MG63 (cell line): ENCODE measurements around the gene SINHCAF. TPM values are rescaled to one million over a fixed set of nuclear protein-coding genes. Genes with fewer than 3 reads are reported as not detected.
A peak's percentile ranks its signal among the peaks of the same experiment; 100 is the strongest.
"Not testable (repeated sequence)": the region's sequence is repeated elsewhere in the genome, so short reads cannot be mapped to it uniquely, and the experiment has no call there.

Experiments used
- DNase-seq: peaks from one replicate; pipeline ENCODE4 v3.0.0-alpha.2; 2020
- H3K27me3 ChIP-seq: fragments of 250-450 bp; sonication (Bioruptor Pico); 2 replicates; pipeline ENCODE4 v1.5.1; 2020; ENCODE audit warnings: mild to moderate bottlenecking, moderate library complexity
- H3K36me3 ChIP-seq: fragments of 250-450 bp; sonication (Bioruptor Pico); 2 replicates; pipeline ENCODE4 v1.5.1; 2020; ENCODE audit warnings: mild to moderate bottlenecking, moderate library complexity
- H3K4me3 ChIP-seq: fragments of 250-450 bp; sonication (Bioruptor Pico); 2 replicates; pipeline ENCODE4 v1.5.1; 2020; ENCODE audit warnings: mild to moderate bottlenecking, moderate library complexity
- H3K9me3 ChIP-seq: fragments of 250-450 bp; sonication (Bioruptor Pico); 2 replicates; pipeline ENCODE4 v1.5.1; 2020; ENCODE audit warnings: mild to moderate bottlenecking, moderate library complexity
- total RNA-seq: library from RNA; depleted of rRNA; stranded (reverse); fragments of >200 nt; shearing (Covaris generic); gene quantifications from 2 replicates; pipeline ENCODE4 v1.2.3, GENCODE V29; 2014; ENCODE audit warnings: low replicate concordance; rRNA removed

SINHCAF gene
- total RNA-seq, result 67.6 and 136 TPM in 2 replicates

- Histone ChIP-seq H3K9me3 (peaks cover 2% of the 10 kb centered on the region), H3K36me3 (peaks cover 9% of the 10 kb centered on the region; the same call in 1 of the 2 replicates), H3K4me3 (peak within 1 kb of the TSS; percentile 90), H3K27me3 (peaks cover 20% of the 10 kb centered on the region)
- peak; percentile 100 for DNase-seq
Observed at GRCh38 chr12:31325877-31326631, at the start of gene SINHCAF. SINHCAF (minus strand) TSS chr12:31326150; CDS start chr12:31298204, 27,946 bp downstream.

GRCh38 chr12:31375422-31375821, 49.5 kb upstream of the SINHCAF start:
- not testable (repeated sequence) for DNase-seq, H3K9me3 ChIP-seq, H3K27me3 ChIP-seq, H3K4me3 ChIP-seq, H3K36me3 ChIP-seq

GRCh38 chr12:31371256-31371620, 45.3 kb upstream of the SINHCAF start:
- no peak overlapping the region for H3K4me3 ChIP-seq
- no peaks in the 10 kb centered on the region for H3K27me3 ChIP-seq
- H3K36me3 ChIP-seq, result no peaks in the 10 kb centered on the region
- no peaks in the 10 kb centered on the region for H3K9me3 ChIP-seq
- no peak for DNase-seq

- H3K36me3 ChIP-seq, result no peaks in the 10 kb centered on the region
- no peak for DNase-seq
- H3K4me3 ChIP-seq, result no peak overlapping the region
- no peaks in the 10 kb centered on the region for H3K9me3 ChIP-seq
- H3K27me3 ChIP-seq, result no peaks in the 10 kb centered on the region
Observed at GRCh38 chr12:31370531-31371255, 44.7 kb upstream of the SINHCAF start.

- no peak overlapping the region for H3K4me3 ChIP-seq
- DNase-seq, result no peak
Observed at GRCh38 chr12:31369712-31370521, 44.0 kb upstream of the SINHCAF start.

GRCh38 chr12:31368666-31369361, 42.9 kb upstream of the SINHCAF start:
- no peaks in the 10 kb centered on the region for H3K9me3 ChIP-seq
- no peaks in the 10 kb centered on the region for H3K36me3 ChIP-seq
- H3K27me3 ChIP-seq, result no peaks in the 10 kb centered on the region
- no peak for DNase-seq
- no peak overlapping the region for H3K4me3 ChIP-seq

More at GRCh38 chr12:31369712-31370521, 44.0 kb upstream of the SINHCAF start:
- Histone ChIP-seq H3K9me3 (no peaks in the 10 kb centered on the region), H3K36me3 (no peaks in the 10 kb centered on the region), H3K27me3 (no peaks in the 10 kb centered on the region)

GRCh38 chr12:31366104-31366621, 40.2 kb upstream of the SINHCAF start:
- no peaks in the 10 kb centered on the region for H3K36me3 ChIP-seq
- no peak for DNase-seq
- H3K27me3 ChIP-seq, result no peaks in the 10 kb centered on the region
- H3K4me3 ChIP-seq, result no peak overlapping the region
- no peaks in the 10 kb centered on the region for H3K9me3 ChIP-seq

GRCh38 chr12:31363831-31364230, 37.9 kb upstream of the SINHCAF start:
- Histone ChIP-seq H3K36me3 (no peaks in the 10 kb centered on the region), H3K27me3 (no peaks in the 10 kb centered on the region), H3K4me3 (no peak overlapping the region), H3K9me3 (no peaks in the 10 kb centered on the region)
- DNase-seq, result no peak

- Histone ChIP-seq H3K9me3 (no peaks in the 10 kb centered on the region), H3K36me3 (no peaks in the 10 kb centered on the region), H3K4me3 (no peak overlapping the region), H3K27me3 (no peaks in the 10 kb centered on the region)
- DNase-seq, result no peak
Observed at GRCh38 chr12:31363416-31363809, 37.5 kb upstream of the SINHCAF start.

GRCh38 chr12:31362759-31363415, 36.9 kb upstream of the SINHCAF start:
- no peaks in the 10 kb centered on the region for H3K9me3 ChIP-seq
- H3K27me3 ChIP-seq, result no peaks in the 10 kb centered on the region
- no peak for DNase-seq
- no peaks in the 10 kb centered on the region for H3K36me3 ChIP-seq
- no peak overlapping the region for H3K4me3 ChIP-seq

- H3K27me3 ChIP-seq, result no peaks in the 10 kb centered on the region
- H3K36me3 ChIP-seq, result no peaks in the 10 kb centered on the region
- H3K9me3 ChIP-seq, result no peaks in the 10 kb centered on the region
- H3K4me3 ChIP-seq, result no peak overlapping the region
- no peak for DNase-seq
Observed at GRCh38 chr12:31362115-31362758, 36.3 kb upstream of the SINHCAF start.

- no peak for DNase-seq
Observed at GRCh38 chr12:31361730-31362114, 35.8 kb upstream of the SINHCAF start.

GRCh38 chr12:31355747-31356107, 29.8 kb upstream of the SINHCAF start:
- H3K36me3 ChIP-seq, result no peaks in the 10 kb centered on the region
- H3K9me3 ChIP-seq, result no peaks in the 10 kb centered on the region
- H3K4me3 ChIP-seq, result no peak overlapping the region
- DNase-seq, result no peak
- H3K27me3 ChIP-seq, result no peaks in the 10 kb centered on the region

More at GRCh38 chr12:31361730-31362114, 35.8 kb upstream of the SINHCAF start:
- Histone ChIP-seq H3K4me3 (no peak overlapping the region), H3K27me3 (no peaks in the 10 kb centered on the region), H3K9me3 (no peaks in the 10 kb centered on the region), H3K36me3 (no peaks in the 10 kb centered on the region)

- DNase-seq, result no peak
- H3K27me3 ChIP-seq, result no peaks in the 10 kb centered on the region; the same call in 1 of the 2 replicates
- H3K9me3 ChIP-seq, result no peaks in the 10 kb centered on the region
- H3K4me3 ChIP-seq, result no peak overlapping the region
- H3K36me3 ChIP-seq, result no peaks in the 10 kb centered on the region
Observed at GRCh38 chr12:31353750-31354708, 28.1 kb upstream of the SINHCAF start.
